ENCODE measurements around the gene XRN1. TPM values are rescaled to one million over a fixed set of nuclear protein-coding genes. Genes with fewer than 3 reads are reported as not detected.
A peak's percentile ranks its signal among the peaks of the same experiment; 100 is the strongest.

Gene XRN1
- 10 to 100 TPM; 15.2 to 35.5 (median 27.5) TPM for total RNA-seq
- polyA plus RNA-seq: 1 to 10 TPM; 3.8 to 5.3 TPM
- long read RNA-seq, donor 1, partial matches to known transcripts: 2 of 3 reads
- long read RNA-seq, donor 1, other reads (novel, unspliced or antisense): 1 of 3 reads
- long read RNA-seq, donor 2, partial matches to known transcripts: 29 of 38 reads
- long read RNA-seq, donor 2, other reads (novel, unspliced or antisense): 9 of 38 reads
- long read RNA-seq, donor 3, partial matches to known transcripts: 6 of 6 reads
- long read RNA-seq, donor 3, other reads (novel, unspliced or antisense): 0 of 6 reads

- Histone ChIP-seq H3K27me3 (no peaks in the 10 kb centered on the region), H3K4me1 (peaks cover 0 to 41% (median 31%) of the 10 kb centered on the region in 12 donors), H3K36me3 (peaks cover 0 to 27% (median 15%) of the 10 kb centered on the region in 9 donors), H3K9me3 (no peaks in the 10 kb centered on the region), H3K4me3 (peak within 1 kb of the TSS; percentile 53 to 98 (median 82)), H3K27ac (peak within 1 kb of the TSS; percentile 80 to 98 (median 94))
- DNase-seq (peak; percentile 95 to 98 (median 97)), ATAC-seq (peak; percentile 99 to 100 (median 100))
- TF ChIP-seq POLR2A (IDR thresholded peaks at IDR 0.05) (peak in 1 of 2 donors; percentile 68), CTCF (IDR thresholded peaks at IDR 0.05) (peak in 1 of 12 donors; percentile 8)
- 7 to 11% (median 8%) methylated on average over 35 to 52 of the region's 52 CpGs for WGBS, 4 donors
- intact Hi-C loops (cut with DNase I): loop anchor here in 1 of 10 donors (10.0 kb wide), 1 partner anchor 557 kb away; the partner anchor contains the start of gene U2SURP
Measured at GRCh38 chr3:142447852-142448823, at the start of gene XRN1. XRN1 (minus strand) TSS chr3:142448037; CDS start chr3:142447944, 93 bp downstream.

GRCh38 chr3:142495103-142495502 is 47.3 kb upstream of the XRN1 start:
- 80 to 100% (median 98%) methylated on average over 3 of the region's 3 CpGs for WGBS, 4 donors
- ATAC-seq (no peak), DNase-seq (no peak)
- Histone ChIP-seq H3K36me3 (peaks cover 0 to 99% (median 93%) of the 10 kb centered on the region in 9 donors), H3K4me1 (no peaks in the 10 kb centered on the region), H3K9me3 (no peaks in the 10 kb centered on the region), H3K27me3 (no peaks in the 10 kb centered on the region), H3K27ac (no peak overlapping the region), H3K4me3 (no peak overlapping the region)
- TF ChIP-seq CTCF (IDR thresholded peaks at IDR 0.05) (no peak), POLR2A (IDR thresholded peaks at IDR 0.05) (no peak)
- intact Hi-C loops (cut with DNase I): no loop called here

- ATAC-seq (no peak), DNase-seq (no peak)
- Histone ChIP-seq H3K36me3 (peaks cover 0 to 100% (median 97%) of the 10 kb centered on the region in 9 donors), H3K27ac (no peak overlapping the region), H3K27me3 (no peaks in the 10 kb centered on the region), H3K4me3 (no peak overlapping the region), H3K4me1 (no peaks in the 10 kb centered on the region), H3K9me3 (no peaks in the 10 kb centered on the region)
- TF ChIP-seq CTCF (IDR thresholded peaks at IDR 0.05): no peak
- TF ChIP-seq POLR2A (IDR thresholded peaks at IDR 0.05): no peak
- intact Hi-C loops (cut with DNase I): no loop called here
- 90 to 97% (median 96%) methylated on average over 2 of the region's 2 CpGs for WGBS, 4 donors
Measured at GRCh38 chr3:142492184-142492583, 44.3 kb upstream of the XRN1 start.

All from heart left ventricle (tissue), 16 donors.